T-helper 22 cell (primary cell): ENCODE data around the gene POU6F1.
"Not testable (repeated sequence)": the region's sequence is repeated elsewhere in the genome, so short reads cannot be mapped to it uniquely, and the experiment has no call there.

Source experiments
- DNase-seq: peaks from one replicate; pipeline ENCODE4 v3.0.0-alpha.2; 2020; ENCODE audit warnings: low read depth

Gene POU6F1

DNA sequence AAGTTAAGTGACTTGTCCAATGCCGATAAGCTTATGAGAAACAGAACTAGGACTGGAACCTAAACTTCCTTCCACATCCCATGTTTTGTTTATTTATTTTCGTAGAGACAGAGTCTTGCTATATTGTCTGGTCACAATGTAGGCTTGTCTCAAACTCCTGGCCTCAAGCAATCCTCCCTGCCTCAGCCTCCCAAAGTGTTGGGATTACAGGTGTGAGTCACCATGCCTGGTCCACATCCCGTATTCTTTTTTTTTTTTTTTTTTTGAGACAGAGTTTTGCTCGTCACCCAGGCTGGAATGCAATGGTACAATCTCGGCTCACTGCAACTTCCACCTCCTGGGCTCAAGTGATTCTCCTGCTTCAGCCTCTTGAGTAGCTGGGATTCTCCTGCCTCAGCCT is 9.2 kb upstream of the POU6F1 start:
- not testable (repeated sequence) for DNase-seq

GRCh38 chr12:51225771-51226170 is 7.9 kb upstream of the POU6F1 start:
- no peak for DNase-seq

DNA sequence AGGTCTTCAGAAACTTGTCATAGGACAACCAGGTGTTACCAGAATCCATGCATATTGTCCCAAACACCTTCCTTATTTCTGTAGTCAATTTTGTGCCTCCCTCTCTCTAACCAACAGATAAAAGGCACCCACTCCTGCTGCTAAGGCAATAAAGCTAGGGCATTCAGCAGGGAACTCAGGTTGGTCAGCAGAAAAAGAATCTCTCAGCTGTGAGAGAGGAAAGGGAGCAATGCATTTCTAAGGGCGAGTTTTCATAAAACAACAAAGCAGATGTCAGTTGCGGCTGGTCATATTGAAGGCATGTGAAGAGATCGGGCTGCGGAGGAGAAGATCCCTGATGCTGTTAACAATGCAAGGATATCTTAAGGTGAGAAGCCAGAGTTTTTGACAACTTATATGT is 7.4 kb upstream of the POU6F1 start:
- no peak for DNase-seq

DNA sequence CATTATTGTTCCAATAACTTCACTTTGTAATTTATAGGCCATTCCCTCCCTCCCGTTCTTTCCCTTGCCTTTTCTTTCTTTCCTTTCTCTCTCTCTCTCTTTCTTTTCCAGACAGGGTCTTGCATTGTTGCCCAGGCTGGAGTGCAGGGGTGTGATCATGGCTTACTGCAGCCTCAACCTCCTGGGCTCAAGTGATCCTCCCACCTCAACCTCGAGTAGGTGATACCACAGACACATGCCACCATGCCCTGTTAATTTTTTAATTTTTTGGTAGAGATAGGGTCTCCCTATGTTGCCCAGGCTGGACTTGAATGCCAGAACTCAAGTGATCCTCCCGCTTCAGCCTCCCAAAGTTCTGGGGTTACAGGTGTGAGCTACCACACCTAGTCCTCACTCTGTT is 6.8 kb upstream of the POU6F1 start:
- DNase-seq, result no peak

GRCh38 chr12:51222461-51222860 is 4.6 kb upstream of the POU6F1 start:
- no peak for DNase-seq

GRCh38 chr12:51219857-51220256 is 2.0 kb upstream of the POU6F1 start:
- not testable (repeated sequence) for DNase-seq

- DNase-seq, result no peak
Observed at GRCh38 chr12:51219322-51219721, 1.5 kb upstream of the POU6F1 start.

- DNase-seq, result no peak
Observed at GRCh38 chr12:51218607-51219161, 822 bp upstream of the POU6F1 start.

DNA sequence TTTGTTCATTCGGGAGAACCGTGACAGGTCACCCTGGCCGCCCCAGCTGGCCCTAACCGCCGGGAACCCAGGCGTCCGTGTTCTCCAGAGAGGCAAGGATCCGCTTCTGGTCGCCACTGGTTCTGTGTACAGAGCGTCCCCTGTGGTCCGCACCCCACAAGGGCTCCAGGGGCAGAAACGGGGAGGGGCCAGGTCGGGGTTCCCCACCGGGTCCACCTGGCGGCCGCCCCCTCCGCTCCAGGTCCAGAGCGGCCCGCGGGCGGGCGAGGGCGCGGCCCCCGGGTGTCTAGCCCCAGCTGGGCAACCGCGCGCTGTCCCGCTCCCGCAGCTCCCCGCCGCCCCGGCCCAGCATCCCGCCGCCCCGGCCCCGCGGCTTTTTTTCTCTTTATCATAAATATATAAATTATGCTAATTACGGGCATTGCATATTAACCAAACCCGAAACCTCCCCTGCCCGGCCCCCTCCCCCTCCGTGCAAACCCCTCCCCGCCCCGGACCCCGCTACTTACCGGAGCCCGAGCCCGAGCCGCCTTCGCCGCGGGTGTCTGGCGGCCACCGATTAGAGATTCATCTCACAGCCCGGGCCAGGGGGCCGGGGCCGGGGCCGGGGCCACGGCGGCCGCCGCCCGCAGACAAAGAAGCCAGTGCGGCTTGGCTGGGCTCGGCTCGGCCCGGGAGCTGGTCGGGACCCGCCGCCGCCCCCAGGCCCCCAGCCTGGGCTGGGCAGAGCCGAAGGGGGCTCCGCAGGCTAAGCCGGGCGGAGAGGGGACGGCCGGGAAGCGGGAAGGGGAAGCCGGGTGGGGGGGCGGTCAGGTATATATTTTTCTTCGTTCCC is 512 bp downstream of the POU6F1 start:
- peak; percentile 36 for DNase-seq

GRCh38 chr12:51216642-51217041 is 1.2 kb downstream of the POU6F1 start:
- no peak for DNase-seq

DNA sequence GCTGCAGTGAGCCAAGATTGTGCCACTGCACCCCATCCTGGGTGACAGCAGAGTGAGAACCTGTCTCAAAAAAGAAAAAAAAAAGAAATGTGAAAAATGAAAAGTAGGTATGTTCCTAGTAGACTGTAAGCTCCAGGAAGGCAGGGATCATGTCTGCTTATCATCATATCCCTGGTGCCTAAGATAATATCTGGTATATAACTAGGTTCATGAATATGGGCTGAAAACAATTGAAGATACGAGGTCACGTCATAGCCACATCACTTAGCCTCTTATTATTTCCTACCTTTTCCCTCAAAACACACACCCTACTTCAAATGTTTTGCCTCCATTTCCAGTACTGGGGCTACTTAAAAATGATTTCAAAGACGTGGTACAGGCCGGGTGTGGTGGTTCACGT is 3.0 kb downstream of the POU6F1 start:
- DNase-seq, result no peak

DNA sequence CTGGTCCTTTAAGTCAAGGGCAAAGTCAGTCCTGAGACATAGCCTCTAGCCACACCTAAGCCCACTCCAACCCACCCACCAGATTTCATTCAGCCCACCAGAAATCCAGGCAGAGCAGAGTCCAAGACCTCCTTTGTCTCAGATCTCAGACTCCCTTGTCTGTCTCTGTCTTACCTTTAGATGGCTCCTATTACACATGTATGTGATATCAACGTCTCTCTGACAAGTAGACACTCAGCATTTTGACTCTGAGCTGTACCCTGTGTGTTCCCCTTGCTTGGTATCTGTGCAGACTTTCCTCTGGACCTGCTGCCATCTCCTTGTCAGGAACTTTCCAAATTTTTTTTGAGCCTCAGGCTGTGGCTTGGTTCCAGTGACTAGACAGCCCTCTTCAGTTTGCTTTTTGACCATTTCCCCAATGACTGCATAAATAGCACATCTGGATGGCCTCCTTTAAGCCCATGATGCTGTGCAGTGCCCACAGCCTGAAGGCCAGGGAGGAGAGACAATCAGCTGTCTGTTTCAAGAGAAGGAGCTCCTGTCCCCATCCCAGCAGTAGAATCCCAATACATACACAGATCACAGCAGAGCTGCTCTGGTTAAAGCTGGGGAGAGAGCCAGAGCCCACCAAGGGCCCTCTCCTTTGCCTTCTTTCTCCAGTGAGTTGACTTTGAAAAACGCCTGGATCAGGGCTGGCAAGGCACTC is 7.0 kb downstream of the POU6F1 start:
- DNase-seq, result no peak

- DNase-seq, result no peak
Observed at GRCh38 chr12:51209259-51209658, 8.6 kb downstream of the POU6F1 start.

- DNase-seq, result no peak
Observed at GRCh38 chr12:51208016-51208660, 9.7 kb downstream of the POU6F1 start.

DNA sequence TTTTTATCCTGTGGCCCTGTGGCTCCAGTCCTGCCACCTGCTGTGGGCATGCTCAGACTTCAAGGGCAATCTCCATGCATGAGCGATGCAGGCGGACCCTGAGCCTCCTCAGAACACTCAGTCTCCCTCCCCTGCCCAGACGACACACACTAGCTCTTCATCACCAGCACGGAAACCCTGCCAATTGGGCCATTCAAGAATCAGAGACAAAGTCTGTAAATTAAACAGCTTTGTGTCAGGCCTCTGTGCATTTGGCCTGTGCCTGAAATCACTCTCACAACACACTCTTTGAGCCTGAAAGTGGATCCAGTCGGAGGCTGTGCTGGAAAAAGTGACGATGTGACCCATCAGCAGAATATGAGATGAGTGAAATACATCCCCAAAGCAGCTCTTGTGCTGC is 12.5 kb downstream of the POU6F1 start:
- no peak for DNase-seq

DNA sequence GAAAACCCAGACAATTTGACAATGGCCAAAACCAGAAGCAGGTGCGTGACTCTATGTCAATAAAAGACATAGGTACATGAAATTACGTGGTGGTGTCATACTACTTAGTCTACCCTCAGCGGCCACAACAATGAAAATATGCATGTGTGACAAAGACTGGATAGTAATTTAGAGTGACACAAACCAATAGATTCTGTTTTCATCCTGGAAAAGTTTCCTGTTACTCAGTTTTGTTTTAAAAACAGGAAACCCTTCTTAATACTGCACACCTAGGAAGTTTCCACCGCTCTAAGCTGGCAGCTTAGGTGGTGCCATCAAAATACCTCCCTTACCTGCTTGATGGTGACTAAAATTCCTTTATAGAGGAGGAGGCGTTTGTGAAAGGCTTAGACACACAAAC is 15.1 kb downstream of the POU6F1 start:
- no peak for DNase-seq

- DNase-seq, result no peak
Observed at GRCh38 chr12:51200806-51201205, 17.1 kb downstream of the POU6F1 start.

DNA sequence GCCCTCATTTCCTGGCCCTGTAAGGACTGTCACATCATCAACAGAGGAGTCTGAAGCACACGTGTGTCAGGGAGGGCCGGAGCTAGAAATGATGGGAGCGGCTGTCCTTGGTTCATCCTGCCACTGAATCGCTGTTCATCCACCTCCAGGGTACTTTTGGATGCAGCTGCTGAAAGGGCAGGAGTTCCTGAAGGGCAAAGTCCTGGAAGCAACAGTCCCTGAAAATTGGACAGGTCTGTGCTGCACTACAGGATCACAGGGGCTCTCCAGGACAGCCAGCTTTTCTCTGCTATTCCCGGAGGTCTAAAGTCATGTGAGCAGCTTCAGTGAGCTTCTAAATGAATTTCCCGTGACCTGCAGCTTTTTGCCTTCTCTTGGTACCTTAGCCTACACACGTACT is 17.7 kb downstream of the POU6F1 start:
- no peak for DNase-seq

DNA sequence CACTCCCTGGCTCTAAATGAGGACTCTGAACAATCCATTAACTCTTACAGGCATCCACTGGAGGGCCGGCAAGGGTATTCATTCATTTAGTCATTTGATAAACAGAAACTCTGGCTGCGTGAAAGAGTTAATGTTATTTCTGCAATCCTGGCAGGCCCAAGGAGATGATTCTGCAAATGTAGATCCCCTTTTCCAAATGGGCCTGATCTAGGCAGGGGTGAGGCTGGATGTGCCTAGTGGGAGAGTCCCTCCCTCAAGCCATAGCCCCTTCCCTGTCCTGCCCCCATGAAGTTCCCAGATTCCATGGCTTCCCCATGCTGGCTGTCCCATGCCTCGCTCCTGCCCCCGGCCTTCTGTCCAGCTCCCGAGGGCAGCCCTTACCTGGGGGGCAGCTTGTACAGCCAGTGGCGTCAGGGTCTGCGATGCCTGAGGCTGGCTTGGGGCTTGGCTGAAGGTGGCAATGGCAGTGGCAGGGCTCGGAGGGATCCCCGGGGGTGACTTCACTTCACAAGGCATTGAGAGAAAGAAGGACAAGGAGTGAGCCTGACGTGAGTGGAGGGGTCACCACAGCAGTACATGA is 18.4 kb downstream of the POU6F1 start:
- DNase-seq, result no peak

- DNase-seq, result no peak
Observed at GRCh38 chr12:51198568-51199365, 19.1 kb downstream of the POU6F1 start.

DNA sequence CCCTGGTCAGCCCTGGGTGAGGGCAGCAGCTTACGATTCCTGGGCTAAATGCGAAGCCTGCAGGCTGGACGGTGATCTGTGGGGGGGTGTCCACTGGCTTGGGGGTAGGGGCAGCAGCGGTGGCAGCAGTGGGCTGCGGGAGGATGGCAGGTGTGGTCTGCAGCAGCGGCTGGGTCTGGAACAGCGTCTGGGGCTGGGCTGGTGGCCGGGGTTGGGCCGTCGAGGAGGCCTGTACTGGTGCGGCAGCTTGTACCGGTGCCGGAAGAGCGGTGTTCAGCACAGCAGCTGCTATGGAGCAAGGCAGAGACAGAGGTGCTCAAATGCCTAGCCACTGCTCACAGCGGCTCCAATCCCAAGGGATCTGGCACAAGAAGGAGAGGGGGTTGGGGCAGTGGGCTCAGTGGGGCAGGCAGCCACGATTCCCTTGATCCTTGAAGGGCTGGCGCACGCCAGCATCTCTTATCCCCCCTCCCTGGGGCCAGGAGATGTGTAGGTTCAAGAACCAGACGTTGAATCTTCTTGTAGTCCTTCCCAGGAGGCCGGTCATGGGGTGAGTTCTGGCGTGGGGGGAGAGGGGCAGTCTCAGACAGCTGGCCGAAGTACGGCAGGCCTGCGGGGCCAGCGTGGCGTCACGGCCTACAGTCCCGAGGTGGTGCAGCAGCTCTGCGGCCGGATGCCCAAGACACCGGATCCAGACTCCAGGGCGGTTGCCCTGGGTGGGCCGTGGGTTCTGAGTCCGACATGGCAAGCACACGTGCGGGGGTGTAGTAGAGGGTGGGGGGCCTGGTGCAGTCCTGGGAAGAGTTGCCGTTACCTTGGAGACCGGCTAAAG is 19.9 kb downstream of the POU6F1 start:
- no peak for DNase-seq
